Measurements from ENCODE around the gene RAB3GAP2.
A peak's percentile ranks its signal among the peaks of the same experiment; 100 is the strongest.

Gene RAB3GAP2

DNA sequence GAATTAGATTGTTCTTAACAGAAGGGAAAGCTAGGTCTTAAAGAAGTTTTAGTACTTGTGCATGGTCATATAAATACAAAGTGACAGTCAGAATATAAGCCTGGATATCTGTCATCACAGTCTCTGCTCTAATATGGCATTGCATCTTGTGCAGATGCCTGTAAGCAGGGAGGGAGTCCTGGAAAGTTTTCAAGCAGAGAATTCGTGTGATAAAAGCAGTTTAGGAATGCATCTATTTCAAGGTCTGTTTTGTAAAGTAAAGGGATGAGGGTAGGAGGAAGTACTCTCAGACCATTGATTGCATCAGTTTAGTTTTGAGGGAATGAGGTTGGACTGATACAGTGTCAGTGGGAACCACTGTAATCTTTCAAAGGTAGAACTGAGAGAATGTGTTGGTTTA, 147.7 kb downstream of the RAB3GAP2 start:
- TF ChIP-seq, protein P1, sequence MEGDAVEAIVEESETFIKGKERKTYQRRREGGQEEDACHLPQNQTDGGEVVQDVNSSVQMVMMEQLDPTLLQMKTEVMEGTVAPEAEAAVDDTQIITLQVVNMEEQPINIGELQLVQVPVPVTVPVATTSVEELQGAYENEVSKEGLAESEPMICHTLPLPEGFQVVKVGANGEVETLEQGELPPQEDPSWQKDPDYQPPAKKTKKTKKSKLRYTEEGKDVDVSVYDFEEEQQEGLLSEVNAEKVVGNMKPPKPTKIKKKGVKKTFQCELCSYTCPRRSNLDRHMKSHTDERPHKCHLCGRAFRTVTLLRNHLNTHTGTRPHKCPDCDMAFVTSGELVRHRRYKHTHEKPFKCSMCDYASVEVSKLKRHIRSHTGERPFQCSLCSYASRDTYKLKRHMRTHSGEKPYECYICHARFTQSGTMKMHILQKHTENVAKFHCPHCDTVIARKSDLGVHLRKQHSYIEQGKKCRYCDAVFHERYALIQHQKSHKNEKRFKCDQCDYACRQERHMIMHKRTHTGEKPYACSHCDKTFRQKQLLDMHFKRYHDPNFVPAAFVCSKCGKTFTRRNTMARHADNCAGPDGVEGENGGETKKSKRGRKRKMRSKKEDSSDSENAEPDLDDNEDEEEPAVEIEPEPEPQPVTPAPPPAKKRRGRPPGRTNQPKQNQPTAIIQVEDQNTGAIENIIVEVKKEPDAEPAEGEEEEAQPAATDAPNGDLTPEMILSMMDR (conservative IDR thresholded peaks at IDR 0.05; ENCODE audit: low read length) = no peak
- no peak for TF ChIP-seq EZH2phosphoT487 (IDR thresholded peaks at IDR 0.05; ENCODE audit: borderline replicate concordance)
- H3K9ac ChIP-seq (ENCODE audit: low read depth, low read length, poor library complexity, severe bottlenecking) = no peak overlapping the region
- no peaks in the 10 kb centered on the region for H3K9me2 ChIP-seq (replicated peaks; ENCODE audit: low read depth, low read length)
- no peak overlapping the region for H3K4me3 ChIP-seq (ENCODE audit: low read length, poor library complexity, severe bottlenecking)
- no peaks in the 10 kb centered on the region for H3K9me3 ChIP-seq (ENCODE audit: insufficient read depth, low read depth, low read length)
- H3K4me2 ChIP-seq (ENCODE audit: low read depth, low read length, poor library complexity, severe bottlenecking) = no peak overlapping the region
- H3K36me3 ChIP-seq (ENCODE audit: insufficient read depth, low read length) = peaks cover 34% of the 10 kb centered on the region
- no peaks in the 10 kb centered on the region for H4K20me1 ChIP-seq (ENCODE audit: insufficient read depth, low read length, poor library complexity, severe bottlenecking)
- no peaks in the 10 kb centered on the region for H3K79me2 ChIP-seq (ENCODE audit: insufficient read depth, low read length)
- H3K27me3 ChIP-seq (ENCODE audit: insufficient read depth, low read length, poor library complexity, severe bottlenecking) = no peaks in the 10 kb centered on the region
- 0 out of 2 replicates have a peak, but pooled peaks cover 4% of the 10 kb centered on the region for H3F3A ChIP-seq (ENCODE audit: low read depth)
- no peak overlapping the region for H2AFZ ChIP-seq (ENCODE audit: low read length)
- H3K4me1 ChIP-seq (ENCODE audit: insufficient read depth, low read length, poor library complexity, severe bottlenecking) = no peaks in the 10 kb centered on the region

DNA sequence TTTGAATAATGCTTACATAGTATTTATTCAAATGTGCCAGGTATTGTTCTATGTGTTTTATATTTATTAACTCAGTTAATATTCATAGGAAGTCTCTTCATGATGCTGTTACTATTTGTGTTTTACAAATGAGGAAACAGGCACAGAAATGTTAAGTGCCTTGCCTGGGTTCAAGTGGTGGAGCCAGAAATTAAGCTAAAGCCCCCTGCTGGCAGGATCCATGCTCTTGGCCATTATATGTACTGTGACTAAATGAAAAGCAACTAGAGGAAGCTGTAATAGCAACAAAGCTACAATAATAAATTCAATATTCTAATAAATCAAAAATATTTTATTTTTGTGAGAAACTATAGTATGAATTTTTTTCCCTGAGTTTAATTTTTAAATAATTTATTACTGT, 148.4 kb downstream of the RAB3GAP2 start:
- H4K20me1 ChIP-seq (ENCODE audit: insufficient read depth, low read length, poor library complexity, severe bottlenecking) = no peaks in the 10 kb centered on the region
- H3F3A ChIP-seq (ENCODE audit: low read depth) = 0 out of 2 replicates have a peak, but pooled peaks cover 4% of the 10 kb centered on the region
- no peak overlapping the region for H2AFZ ChIP-seq (ENCODE audit: low read length)
- no peaks in the 10 kb centered on the region for H3K9me3 ChIP-seq (ENCODE audit: insufficient read depth, low read depth, low read length)
- no peaks in the 10 kb centered on the region for H3K79me2 ChIP-seq (ENCODE audit: insufficient read depth, low read length)
- no peak overlapping the region for H3K4me2 ChIP-seq (ENCODE audit: low read depth, low read length, poor library complexity, severe bottlenecking)
- H3K36me3 ChIP-seq (ENCODE audit: insufficient read depth, low read length) = peaks cover 34% of the 10 kb centered on the region
- no peak overlapping the region for H3K4me3 ChIP-seq (ENCODE audit: low read length, poor library complexity, severe bottlenecking)
- no peaks in the 10 kb centered on the region for H3K27me3 ChIP-seq (ENCODE audit: insufficient read depth, low read length, poor library complexity, severe bottlenecking)
- H3K9me2 ChIP-seq (replicated peaks; ENCODE audit: low read depth, low read length) = no peaks in the 10 kb centered on the region
- no peaks in the 10 kb centered on the region for H3K4me1 ChIP-seq (ENCODE audit: insufficient read depth, low read length, poor library complexity, severe bottlenecking)
- TF ChIP-seq, protein P1 (conservative IDR thresholded peaks at IDR 0.05; ENCODE audit: low read length) = peak; percentile 57
- TF ChIP-seq EZH2phosphoT487 (IDR thresholded peaks at IDR 0.05; ENCODE audit: borderline replicate concordance) = no peak
- no peak overlapping the region for H3K9ac ChIP-seq (ENCODE audit: low read depth, low read length, poor library complexity, severe bottlenecking)

GRCh38 chr1:220123066-220123465, 149.2 kb downstream of the RAB3GAP2 start:
- Histone ChIP-seq H3K27me3 (ENCODE audit: insufficient read depth, low read length, poor library complexity, severe bottlenecking) (no peaks in the 10 kb centered on the region), H3K4me3 (ENCODE audit: low read length, poor library complexity, severe bottlenecking) (no peak overlapping the region), H3K36me3 (ENCODE audit: insufficient read depth, low read length) (peaks cover 33% of the 10 kb centered on the region), H2AFZ (ENCODE audit: low read length) (no peak overlapping the region), H3K79me2 (ENCODE audit: insufficient read depth, low read length) (no peaks in the 10 kb centered on the region), H3K4me2 (ENCODE audit: low read depth, low read length, poor library complexity, severe bottlenecking) (no peak overlapping the region), H3K9me3 (ENCODE audit: insufficient read depth, low read depth, low read length) (no peaks in the 10 kb centered on the region), H4K20me1 (ENCODE audit: insufficient read depth, low read length, poor library complexity, severe bottlenecking) (no peaks in the 10 kb centered on the region), H3K9ac (ENCODE audit: low read depth, low read length, poor library complexity, severe bottlenecking) (no peak overlapping the region), H3K4me1 (ENCODE audit: insufficient read depth, low read length, poor library complexity, severe bottlenecking) (no peaks in the 10 kb centered on the region), H3F3A (ENCODE audit: low read depth) (0 out of 2 replicates have a peak, but pooled peaks cover 4% of the 10 kb centered on the region), H3K9me2 (replicated peaks; ENCODE audit: low read depth, low read length) (no peaks in the 10 kb centered on the region)
- TF ChIP-seq, protein P1 (conservative IDR thresholded peaks at IDR 0.05; ENCODE audit: low read length) = no peak
- no peak for TF ChIP-seq EZH2phosphoT487 (IDR thresholded peaks at IDR 0.05; ENCODE audit: borderline replicate concordance)
